ENCODE data around the gene METTL27.
"Not testable (repeated sequence)": the region's sequence is repeated elsewhere in the genome, so short reads cannot be mapped to it uniquely, and the experiment has no call there.

METTL27 gene

GRCh38 chr7:73842067-73842976 lies at the start of gene METTL27:
Gene METTL27, minus strand, starts transcription at chr7:73842516. Its CDS starts 376 bp downstream, at chr7:73842140.
- peak; percentile 96 for ATAC-seq
- H3K9me3 Mint-ChIP-seq = no peaks in the 10 kb centered on the region
- no peaks in the 10 kb centered on the region for H3K36me3 Mint-ChIP-seq
- peak within 1 kb of the TSS; percentile 72 for H3K4me3 Mint-ChIP-seq
- peak within 1 kb of the TSS; percentile 54 for H3K27ac Mint-ChIP-seq
- H3K4me1 Mint-ChIP-seq = peaks cover 18% of the 10 kb centered on the region
- peak; percentile 71 to 92 for DNase-seq (ENCODE audit: low spot score in 2 of 2)

GRCh38 chr7:73891178-73891885 lies 49.0 kb upstream of the METTL27 start:
- no peak for ATAC-seq
- no peaks in the 10 kb centered on the region for H3K9me3 Mint-ChIP-seq
- H3K4me1 Mint-ChIP-seq = peaks cover 6% of the 10 kb centered on the region
- no peaks in the 10 kb centered on the region for H3K36me3 Mint-ChIP-seq
- no peak overlapping the region for H3K4me3 Mint-ChIP-seq
- DNase-seq (ENCODE audit: low spot score in 2 of 2) = no peak
- no peak overlapping the region for H3K27ac Mint-ChIP-seq

- no peak overlapping the region for H3K4me3 Mint-ChIP-seq
- H3K27ac Mint-ChIP-seq = peak overlapping the region; percentile 32
- H3K4me1 Mint-ChIP-seq = peaks cover 6% of the 10 kb centered on the region
- DNase-seq (ENCODE audit: low spot score in 2 of 2) = no peak
- ATAC-seq = no peak
- no peaks in the 10 kb centered on the region for H3K36me3 Mint-ChIP-seq
- H3K9me3 Mint-ChIP-seq = no peaks in the 10 kb centered on the region
These were observed 48.3 kb upstream of the METTL27 start for GRCh38 chr7:73890555-73891147.

GRCh38 chr7:73888959-73889358 lies 46.6 kb upstream of the METTL27 start:
- Mint-ChIP-seq H3K4me3 (no peak overlapping the region), H3K9me3 (no peaks in the 10 kb centered on the region), H3K4me1 (peaks cover 6% of the 10 kb centered on the region), H3K27ac (no peak overlapping the region), H3K36me3 (no peaks in the 10 kb centered on the region)
- no peak for DNase-seq (ENCODE audit: low spot score in 2 of 2)
- ATAC-seq = no peak

- H3K4me1 Mint-ChIP-seq = peaks cover 6% of the 10 kb centered on the region
- no peak for DNase-seq (ENCODE audit: low spot score in 2 of 2)
- ATAC-seq = peak; percentile 22
- H3K4me3 Mint-ChIP-seq = no peak overlapping the region
- H3K36me3 Mint-ChIP-seq = no peaks in the 10 kb centered on the region
- H3K9me3 Mint-ChIP-seq = no peaks in the 10 kb centered on the region
- H3K27ac Mint-ChIP-seq = no peak overlapping the region
These were observed 45.4 kb upstream of the METTL27 start for GRCh38 chr7:73887762-73888161.

GRCh38 chr7:73885975-73886798 lies 43.9 kb upstream of the METTL27 start:
- H3K4me1 Mint-ChIP-seq = peaks cover 6% of the 10 kb centered on the region
- DNase-seq (ENCODE audit: low spot score in 2 of 2) (no peak), ATAC-seq (peak; percentile 14)
- H3K27ac Mint-ChIP-seq = no peak overlapping the region
- H3K36me3 Mint-ChIP-seq = no peaks in the 10 kb centered on the region
- no peak overlapping the region for H3K4me3 Mint-ChIP-seq
- no peaks in the 10 kb centered on the region for H3K9me3 Mint-ChIP-seq

- ATAC-seq = no peak
These were observed 43.2 kb upstream of the METTL27 start for GRCh38 chr7:73885433-73885974.

GRCh38 chr7:73884867-73885422 lies 42.6 kb upstream of the METTL27 start:
- not testable (repeated sequence) for H3K4me1 Mint-ChIP-seq; H3K36me3 Mint-ChIP-seq; H3K27ac Mint-ChIP-seq; ATAC-seq; H3K4me3 Mint-ChIP-seq; DNase-seq (ENCODE audit: low spot score in 2 of 2); H3K9me3 Mint-ChIP-seq

More at GRCh38 chr7:73885433-73885974, 43.2 kb upstream of the METTL27 start:
- DNase-seq (ENCODE audit: low spot score in 2 of 2) = no peak
- Mint-ChIP-seq H3K9me3 (no peaks in the 10 kb centered on the region), H3K4me3 (no peak overlapping the region), H3K4me1 (peaks cover 5% of the 10 kb centered on the region), H3K36me3 (no peaks in the 10 kb centered on the region), H3K27ac (no peak overlapping the region)

- Mint-ChIP-seq H3K36me3 (no peaks in the 10 kb centered on the region), H3K4me3 (no peak overlapping the region), H3K9me3 (no peaks in the 10 kb centered on the region), H3K27ac (no peak overlapping the region), H3K4me1 (no peaks in the 10 kb centered on the region)
- ATAC-seq (no peak), DNase-seq (ENCODE audit: low spot score in 2 of 2) (no peak)
These were observed 39.7 kb upstream of the METTL27 start for GRCh38 chr7:73882047-73882402.

- H3K4me3 Mint-ChIP-seq = no peak overlapping the region
- DNase-seq (ENCODE audit: low spot score in 2 of 2) = no peak
- no peaks in the 10 kb centered on the region for H3K4me1 Mint-ChIP-seq
- no peaks in the 10 kb centered on the region for H3K9me3 Mint-ChIP-seq
- no peak for ATAC-seq
- H3K27ac Mint-ChIP-seq = no peak overlapping the region
- no peaks in the 10 kb centered on the region for H3K36me3 Mint-ChIP-seq
These were observed 39.2 kb upstream of the METTL27 start for GRCh38 chr7:73881352-73882046.

- Mint-ChIP-seq H3K9me3 (no peaks in the 10 kb centered on the region), H3K4me3 (no peak overlapping the region), H3K36me3 (no peaks in the 10 kb centered on the region), H3K4me1 (no peaks in the 10 kb centered on the region), H3K27ac (no peak overlapping the region)
- ATAC-seq = no peak
- no peak for DNase-seq (ENCODE audit: low spot score in 2 of 2)
These were observed 38.5 kb upstream of the METTL27 start for GRCh38 chr7:73880755-73881328.

- H3K36me3 Mint-ChIP-seq = no peaks in the 10 kb centered on the region
- no peak overlapping the region for H3K27ac Mint-ChIP-seq
- no peak for DNase-seq (ENCODE audit: low spot score in 2 of 2)
- H3K9me3 Mint-ChIP-seq = no peaks in the 10 kb centered on the region
- no peaks in the 10 kb centered on the region for H3K4me1 Mint-ChIP-seq
- ATAC-seq = no peak
- no peak overlapping the region for H3K4me3 Mint-ChIP-seq
These were observed 37.8 kb upstream of the METTL27 start for GRCh38 chr7:73879977-73880681.

- Mint-ChIP-seq H3K4me3 (no peak overlapping the region), H3K4me1 (no peaks in the 10 kb centered on the region), H3K27ac (no peak overlapping the region), H3K36me3 (no peaks in the 10 kb centered on the region), H3K9me3 (no peaks in the 10 kb centered on the region)
- no peak for ATAC-seq
- no peak for DNase-seq (ENCODE audit: low spot score in 2 of 2)
These were observed 34.7 kb upstream of the METTL27 start for GRCh38 chr7:73876973-73877372.

Data from stimulated activated effector memory CD8-positive, alpha-beta T cell treated with anti-CD3 and anti-CD28 coated beads, Interleukin-12 subunit alpha, Interleukin-12 subunit beta, amount 100 ng/mL, for 72 hours (primary cell).